GM23248 (cell line): ENCODE results near the gene STK40. TPM values are rescaled to one million over a fixed set of nuclear protein-coding genes. Genes with fewer than 3 reads are reported as not detected.

Experiments used
- DNase-seq: peaks from one replicate; pipeline ENCODE4 v3.0.0-alpha.2; 2015
- H2AFZ ChIP-seq: fragments of 200-600 bp; sonication (generic); 2 replicates; pipeline ENCODE4 v1.6.1; 2016; ENCODE audit warnings: antibody characterized with exemption
- H3F3A ChIP-seq: fragments of 200-600 bp; sonication (generic); 2 replicates; pipeline ENCODE4 v1.6.1; 2016; ENCODE audit warnings: mild to moderate bottlenecking, antibody characterized with exemption, mixed run types; ENCODE audit not compliant: insufficient read depth
- H3K27ac ChIP-seq: fragments of 200-600 bp; sonication (generic); 2 replicates; pipeline ENCODE4 v1.5.1; 2016; ENCODE audit warnings: mild to moderate bottlenecking
- H3K27me3 ChIP-seq: fragments of 200-600 bp; sonication (generic); replicated peaks from 2 replicates; pipeline ENCODE4 v1.6.1; 2016; ENCODE audit warnings: mild to moderate bottlenecking; ENCODE audit not compliant: insufficient read depth
- H3K36me3 ChIP-seq: fragments of 200-600 bp; sonication (generic); 2 replicates; pipeline ENCODE4 v1.6.1; 2016; ENCODE audit warnings: low read depth, mild to moderate bottlenecking
- H3K4me1 ChIP-seq: fragments of 200-600 bp; sonication (generic); 2 replicates; pipeline ENCODE4 v1.6.1; 2016; ENCODE audit warnings: mild to moderate bottlenecking; ENCODE audit not compliant: insufficient read depth
- H3K4me2 ChIP-seq: fragments of 200-600 bp; sonication (generic); one replicate; pipeline ENCODE4 v1.6.1; 2016; ENCODE audit warnings: mild to moderate bottlenecking; ENCODE audit not compliant: unreplicated experiment
- H3K4me3 ChIP-seq: fragments of 200-600 bp; sonication (generic); 2 replicates; pipeline ENCODE4 v1.5.1; 2016; ENCODE audit warnings: mild to moderate bottlenecking
- H3K79me2 ChIP-seq: fragments of 200-600 bp; sonication (generic); 2 replicates; pipeline ENCODE4 v1.6.1; 2016; ENCODE audit warnings: mild to moderate bottlenecking; ENCODE audit not compliant: insufficient read depth
- H3K9ac ChIP-seq: fragments of 200-600 bp; sonication (generic); 2 replicates; pipeline ENCODE4 v1.6.1; 2016; ENCODE audit warnings: mild to moderate bottlenecking
- H3K9me2 ChIP-seq: fragments of 200-600 bp; sonication (generic); 2 replicates; pipeline ENCODE4 v1.6.1; 2016; ENCODE audit warnings: mixed run types, mild to moderate bottlenecking, moderate library complexity; ENCODE audit not compliant: insufficient read depth
- H3K9me3 ChIP-seq: fragments of 200-600 bp; sonication (generic); one replicate; pipeline ENCODE4 v1.6.1; 2017; ENCODE audit warnings: low read depth
- H4K20me1 ChIP-seq: fragments of 200-600 bp; sonication (generic); 2 replicates; pipeline ENCODE4 v1.6.0; 2016; ENCODE audit not compliant: insufficient read depth
- EZH2 ChIP-seq: fragments of 200-600 bp; sonication (generic); IDR thresholded peaks from 2 replicates; pipeline ENCODE4 v1.6.1; 2018; ENCODE audit warnings: antibody characterized with exemption, mild to moderate bottlenecking; ENCODE audit not compliant: insufficient read depth, poor library complexity, severe bottlenecking
- EZH2phosphoT487 ChIP-seq: fragments of 200-600 bp; sonication (generic); IDR thresholded peaks from 2 replicates; pipeline ENCODE4 v1.6.1; 2018; ENCODE audit warnings: antibody characterized with exemption, moderate library complexity, mild to moderate bottlenecking, low read depth; ENCODE audit not compliant: insufficient read depth
- WGBS, 2 experiments: methylation state at CpG; one replicate each; pipeline ENCODE4 v1.1.6; 2015 to 2017; ENCODE audit warnings: low lambda C conversion rate in 2 of 2, low coverage in 1 of 2; ENCODE audit errors: missing lambda C conversion rate in 2 of 2; 5-methylcytosine and 5-hydroxymethylcytosine counted together
- in situ Hi-C: fragments of 300-500 bp; cut with MboI; formaldehyde crosslinking; loops from 2 replicates; pipeline ENCODE4 v1.15.0; 2020
- polyA plus RNA-seq: library from polyadenylated mRNA; unstranded; fragments of >200 nt; fragmentation: Nextera tagmentation; extraction: Ambion mirVana; gene quantifications from 2 replicates; pipeline ENCODE4 v1.2.1, GENCODE V29; 2016
- total RNA-seq: library from RNA; depleted of rRNA; stranded (reverse); fragments of >200 nt; shearing (Covaris generic); gene quantifications from 2 replicates; pipeline ENCODE4 v1.2.3, GENCODE V29; 2014

STK40 gene
- total and polyA plus RNA-seq, 2 experiments from 2014 or later, result 11.1 to 16.2 TPM

DNA sequence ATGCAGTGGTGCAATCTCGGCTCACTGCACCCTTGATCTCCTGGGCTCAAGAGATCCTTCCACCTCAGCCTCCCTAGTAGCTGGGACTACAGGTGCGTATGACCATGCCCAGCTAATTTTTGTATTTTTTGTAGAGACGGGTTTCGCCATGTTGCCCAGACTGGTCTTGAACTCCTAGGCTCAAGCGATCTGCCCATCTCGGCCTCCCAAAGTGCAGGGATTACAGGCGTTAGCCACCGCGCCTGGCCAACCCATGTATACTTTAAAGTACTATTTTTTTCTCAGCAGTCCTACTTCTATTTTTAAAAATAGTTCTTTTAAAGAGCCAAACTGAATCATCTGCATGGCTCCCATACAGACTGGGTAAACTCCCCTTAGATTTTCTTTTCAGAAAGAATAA, 3.5 kb downstream of the STK40 start:
- TF ChIP-seq EZH2, result no peak
- TF ChIP-seq EZH2phosphoT487, result no peak
- H4K20me1 ChIP-seq, result 0 out of 2 replicates have a peak, but pooled peaks cover 3% of the 10 kb centered on the region
- H3K9me2 ChIP-seq, result no peaks in the 10 kb centered on the region
- no peak for DNase-seq
- 96 to 98% methylated on average over 9 of the region's 9 CpGs for WGBS, 2 experiments
- no peaks in the 10 kb centered on the region for H3K9me3 ChIP-seq
- H3K4me1 ChIP-seq, result peaks cover 15% of the 10 kb centered on the region
- H3K9ac ChIP-seq, result no peak overlapping the region
- peaks cover 84% of the 10 kb centered on the region for H3K79me2 ChIP-seq
- H2AFZ ChIP-seq, result no peak overlapping the region
- H3K4me3 ChIP-seq, result no peak overlapping the region
- peaks cover 16% of the 10 kb centered on the region for H3F3A ChIP-seq
- H3K27me3 ChIP-seq, result no peaks in the 10 kb centered on the region
- in situ Hi-C loops, result no loop called here
- H3K36me3 ChIP-seq, result no peaks in the 10 kb centered on the region; the same call in 1 of the 2 replicates
- no peak overlapping the region for H3K27ac ChIP-seq
- H3K4me2 ChIP-seq, result no peak overlapping the region

DNA sequence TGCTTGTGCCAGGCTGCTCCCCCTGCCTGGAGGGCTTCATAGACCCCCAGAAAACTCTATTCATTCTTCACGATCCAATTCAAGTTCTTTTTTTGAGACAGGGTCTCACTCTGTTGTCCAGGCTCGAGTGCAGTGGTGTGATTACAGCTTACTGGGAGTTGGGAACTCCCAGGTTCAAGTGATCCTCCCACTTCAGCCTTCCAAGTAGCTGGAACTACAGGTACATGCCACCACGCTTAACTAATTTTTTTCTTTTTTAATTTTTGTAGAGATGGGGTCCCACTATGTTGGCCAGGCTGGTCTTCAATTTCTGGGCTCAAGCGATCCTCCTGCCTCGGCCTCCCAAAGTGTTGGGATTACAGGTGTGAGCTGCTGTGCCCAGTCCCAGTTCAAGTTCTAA, 4.3 kb downstream of the STK40 start:
- Histone ChIP-seq H3K9me3 (no peaks in the 10 kb centered on the region), H3K9ac (no peak overlapping the region), H3F3A (peaks cover 9% of the 10 kb centered on the region; the same call in 1 of the 2 replicates), H3K27me3 (no peaks in the 10 kb centered on the region), H3K9me2 (no peaks in the 10 kb centered on the region), H3K79me2 (peaks cover 92% of the 10 kb centered on the region), H3K27ac (no peak overlapping the region), H4K20me1 (0 out of 2 replicates have a peak, but pooled peaks cover 3% of the 10 kb centered on the region), H3K4me3 (no peak overlapping the region), H3K4me1 (peaks cover 9% of the 10 kb centered on the region), H3K36me3 (no peaks in the 10 kb centered on the region; the same call in 1 of the 2 replicates), H2AFZ (no peak overlapping the region), H3K4me2 (no peak overlapping the region)
- WGBS, 2 experiments, result 90 to 93% methylated on average over 5 of the region's 5 CpGs
- in situ Hi-C loops, result no loop called here
- DNase-seq, result no peak
- TF ChIP-seq EZH2 (no peak), EZH2phosphoT487 (no peak)

DNA sequence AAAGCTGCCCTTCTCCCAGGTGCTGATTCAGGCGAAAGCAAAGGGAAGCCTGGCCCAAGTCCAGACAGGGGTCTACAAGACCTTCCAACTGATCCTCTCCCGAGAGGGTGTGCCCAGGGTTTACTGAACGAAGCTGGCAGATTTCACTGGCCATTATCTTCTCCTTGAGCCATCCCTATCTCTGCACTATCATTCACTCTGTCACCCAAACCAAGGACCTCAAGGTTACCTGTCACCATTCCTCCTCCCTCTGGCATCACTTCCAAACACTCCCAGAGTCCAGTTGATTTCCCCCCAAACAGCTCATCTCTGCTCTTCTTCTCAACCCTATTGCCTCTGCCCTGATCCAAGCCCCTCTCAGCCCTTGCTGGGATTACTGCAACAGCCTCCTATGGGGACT, 4.9 kb downstream of the STK40 start:
- H4K20me1 ChIP-seq, result 0 out of 2 replicates have a peak, but pooled peaks cover 3% of the 10 kb centered on the region
- H3K27me3 ChIP-seq, result no peaks in the 10 kb centered on the region
- in situ Hi-C loops, result no loop called here
- no peaks in the 10 kb centered on the region for H3K9me2 ChIP-seq
- no peaks in the 10 kb centered on the region for H3K9me3 ChIP-seq
- H3K9ac ChIP-seq, result no peak overlapping the region
- 0 out of 2 replicates have a peak, but pooled peaks cover 6% of the 10 kb centered on the region for H3F3A ChIP-seq
- H3K36me3 ChIP-seq, result no peaks in the 10 kb centered on the region; the same call in 1 of the 2 replicates
- no peak overlapping the region for H3K27ac ChIP-seq
- H2AFZ ChIP-seq, result no peak overlapping the region
- H3K4me3 ChIP-seq, result no peak overlapping the region
- peaks cover 99% of the 10 kb centered on the region for H3K79me2 ChIP-seq
- WGBS, 2 experiments, result 66 to 72% methylated on average over 3 of the region's 3 CpGs
- H3K4me1 ChIP-seq, result peaks cover 9% of the 10 kb centered on the region
- H3K4me2 ChIP-seq, result no peak overlapping the region
- TF ChIP-seq EZH2phosphoT487 (no peak), EZH2 (no peak)
- DNase-seq, result no peak

DNA sequence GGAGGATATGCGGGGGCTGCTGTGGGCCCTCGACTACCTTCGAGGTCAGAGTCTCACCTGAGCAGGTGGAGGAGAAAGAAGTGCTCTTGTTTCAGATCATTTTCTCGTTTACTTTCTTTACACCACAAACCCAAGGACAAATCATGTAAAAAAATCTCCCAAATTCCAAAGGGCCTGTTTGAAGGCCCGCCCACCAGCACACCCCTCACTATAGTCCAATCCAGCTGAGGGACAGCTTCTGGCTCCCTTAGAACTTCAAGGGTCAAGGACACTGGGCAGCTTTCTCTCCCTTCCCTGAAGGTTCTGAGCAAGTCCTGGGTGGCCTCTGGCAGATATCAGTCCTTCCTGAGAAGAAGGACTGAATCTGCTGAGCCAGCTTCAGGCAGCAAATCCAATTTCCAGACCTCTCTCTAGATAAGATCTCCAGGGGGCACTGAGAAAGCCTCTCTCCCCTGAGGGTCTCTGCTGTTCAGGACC, 5.5 kb downstream of the STK40 start:
- H3K27me3 ChIP-seq, result no peaks in the 10 kb centered on the region
- H3K4me2 ChIP-seq, result no peak overlapping the region
- no peak for TF ChIP-seq EZH2phosphoT487
- no peak for TF ChIP-seq EZH2
- H3K79me2 ChIP-seq, result peaks cover 100% of the 10 kb centered on the region
- H2AFZ ChIP-seq, result no peak overlapping the region
- H3K9me2 ChIP-seq, result no peaks in the 10 kb centered on the region
- H3K36me3 ChIP-seq, result no peaks in the 10 kb centered on the region; the same call in 1 of the 2 replicates
- 0 out of 2 replicates have a peak, but pooled peaks cover 3% of the 10 kb centered on the region for H4K20me1 ChIP-seq
- peaks cover 12% of the 10 kb centered on the region for H3K4me1 ChIP-seq
- 86 to 95% methylated on average over 5 of the region's 5 CpGs for WGBS, 2 experiments
- H3K27ac ChIP-seq, result no peak overlapping the region
- in situ Hi-C loops, result no loop called here
- H3K4me3 ChIP-seq, result no peak overlapping the region
- H3K9ac ChIP-seq, result no peak overlapping the region
- H3F3A ChIP-seq, result peaks cover 12% of the 10 kb centered on the region
- H3K9me3 ChIP-seq, result no peaks in the 10 kb centered on the region
- no peak for DNase-seq
